Subcutaneous abdominal adipose tissue (tissue), 5 donors: ENCODE measurements around the gene ATF5.

ENCODE experiments used
- H3K27ac ChIP-seq: one replicate; pipeline ENCODE4 v1.7.0; 2013; ENCODE audit warnings: low read depth, mild to moderate bottlenecking, inconsistent platforms, low read length, moderate library complexity
- H3K27me3 ChIP-seq, 5 donors: one replicate each; pipeline ENCODE4 v1.7.0; 2013; ENCODE audit warnings: low read length in 5 of 5, inconsistent platforms in 1 of 5; ENCODE audit not compliant: control insufficient read depth in 5 of 5, insufficient read depth in 4 of 5
- H3K36me3 ChIP-seq, 5 donors: one replicate each; pipeline ENCODE4 v1.7.0; 2013; ENCODE audit warnings: low read length in 5 of 5; ENCODE audit not compliant: control insufficient read depth in 5 of 5, insufficient read depth in 5 of 5
- H3K4me1 ChIP-seq, 5 donors: one replicate each; pipeline ENCODE4 v1.7.0; 2013; ENCODE audit warnings: low read length in 5 of 5, mild to moderate bottlenecking in 3 of 5, moderate library complexity in 1 of 5; ENCODE audit not compliant: control insufficient read depth in 5 of 5, insufficient read depth in 5 of 5
- H3K4me3 ChIP-seq, 5 donors: one replicate each; pipeline ENCODE4 v1.7.0; 2013; ENCODE audit warnings: low read length in 5 of 5, low read depth in 1 of 5
- H3K9ac ChIP-seq, 5 donors: one replicate each; pipeline ENCODE4 v1.7.0; 2013; ENCODE audit warnings: low read length in 5 of 5, mild to moderate bottlenecking in 4 of 5, moderate library complexity in 3 of 5
- H3K9me3 ChIP-seq, 5 donors: one replicate each; pipeline ENCODE4 v1.7.0; 2013; ENCODE audit warnings: low read length in 5 of 5; ENCODE audit not compliant: control insufficient read depth in 5 of 5
- donor health status: healthy.
- donor health status: healthy.
- donor health status: healthy.
- donor health status: healthy.
- donor health status: healthy.

ATF5 gene

DNA sequence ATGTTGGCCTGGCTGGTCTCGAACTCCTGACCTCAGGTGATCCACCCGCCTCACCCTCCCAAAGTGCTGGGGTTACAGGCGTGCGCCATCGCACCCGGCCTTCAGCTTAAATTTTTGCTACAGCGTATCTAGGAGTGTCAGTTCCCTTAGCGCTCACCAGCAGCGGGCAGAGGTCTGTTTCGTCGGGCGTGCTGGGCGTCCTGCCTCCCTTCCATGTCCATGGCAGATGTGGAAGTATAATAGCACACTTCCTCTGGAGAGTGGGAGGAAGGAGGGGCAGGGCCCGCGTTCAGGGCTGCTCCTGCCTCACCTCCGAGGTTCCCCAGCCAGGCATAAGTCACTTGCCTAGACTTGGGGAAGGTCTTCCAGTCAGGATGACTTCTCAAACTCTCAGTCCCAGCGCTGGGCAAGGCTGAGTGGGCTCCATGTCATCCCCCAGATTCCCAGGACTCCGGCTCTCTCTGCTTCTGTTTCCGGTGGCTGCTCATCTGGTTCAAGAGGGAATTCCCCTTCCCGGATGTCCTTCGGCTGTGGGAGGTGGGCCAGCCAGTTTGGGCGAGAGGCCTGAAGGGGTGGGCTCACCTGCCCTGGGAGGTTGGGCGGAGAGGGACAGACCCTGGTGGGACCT, 41.9 kb upstream of the ATF5 start:
- H3K36me3 ChIP-seq: peaks cover 0 to 52% (median 38%) of the 10 kb centered on the region in 5 donors
- no peak overlapping the region for H3K4me3 ChIP-seq
- H3K9ac ChIP-seq: peak overlapping the region in 1 of 5 donors; percentile 43
- H3K9me3 ChIP-seq: no peaks in the 10 kb centered on the region
- peaks cover 0 to 4% (median 0%) of the 10 kb centered on the region in 5 donors for H3K27me3 ChIP-seq
- no peak overlapping the region for H3K27ac ChIP-seq
- peaks cover 0 to 18% (median 13%) of the 10 kb centered on the region in 5 donors for H3K4me1 ChIP-seq

DNA sequence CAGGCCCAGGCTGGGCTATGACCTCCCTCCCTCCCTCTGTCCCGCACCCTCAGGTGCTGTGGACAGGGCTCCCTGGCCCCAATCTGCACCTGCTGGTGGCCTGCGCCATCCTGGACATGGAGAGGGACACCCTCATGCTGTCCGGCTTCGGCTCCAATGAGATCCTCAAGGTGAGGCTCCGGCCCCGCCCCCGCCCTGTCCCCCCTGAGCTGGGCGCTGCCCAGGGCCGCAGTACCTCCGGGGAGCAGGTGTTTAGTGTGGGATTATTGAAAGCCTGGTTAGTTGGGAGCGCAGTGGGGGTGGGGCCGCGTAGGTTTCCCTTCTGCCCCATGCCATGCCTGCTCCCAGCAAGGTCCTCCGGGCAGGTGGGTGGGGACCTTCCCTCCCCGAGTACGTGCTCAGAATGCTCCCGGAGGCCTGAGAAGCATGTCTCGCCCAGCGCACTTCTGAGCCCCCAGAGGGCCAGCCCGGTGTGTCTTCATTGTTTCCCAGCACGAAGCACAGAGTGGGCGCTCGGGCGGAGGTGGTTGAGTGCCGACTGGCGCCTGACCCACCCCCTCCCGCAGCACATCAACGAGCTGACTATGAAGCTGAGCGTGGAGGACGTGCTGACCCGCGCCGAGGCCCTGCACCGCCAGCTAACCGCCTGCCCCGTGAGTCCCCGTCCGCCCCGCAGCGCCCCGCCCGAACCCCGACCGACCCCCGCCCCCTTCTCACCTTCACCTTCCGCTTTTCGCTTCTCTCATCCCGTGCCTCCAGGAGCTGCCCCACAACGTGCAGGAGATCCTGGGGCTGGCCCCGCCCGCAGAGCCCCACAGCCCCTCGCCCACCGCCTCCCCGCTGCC, 41.1 kb upstream of the ATF5 start:
- Histone ChIP-seq H3K27ac (no peak overlapping the region), H3K4me1 (peaks cover 0 to 18% (median 13%) of the 10 kb centered on the region in 5 donors), H3K4me3 (no peak overlapping the region), H3K9me3 (no peaks in the 10 kb centered on the region), H3K36me3 (peaks cover 0 to 45% (median 31%) of the 10 kb centered on the region in 5 donors), H3K27me3 (peaks cover 0 to 11% (median 4%) of the 10 kb centered on the region in 5 donors), H3K9ac (peak overlapping the region in 1 of 5 donors; percentile 43)

DNA sequence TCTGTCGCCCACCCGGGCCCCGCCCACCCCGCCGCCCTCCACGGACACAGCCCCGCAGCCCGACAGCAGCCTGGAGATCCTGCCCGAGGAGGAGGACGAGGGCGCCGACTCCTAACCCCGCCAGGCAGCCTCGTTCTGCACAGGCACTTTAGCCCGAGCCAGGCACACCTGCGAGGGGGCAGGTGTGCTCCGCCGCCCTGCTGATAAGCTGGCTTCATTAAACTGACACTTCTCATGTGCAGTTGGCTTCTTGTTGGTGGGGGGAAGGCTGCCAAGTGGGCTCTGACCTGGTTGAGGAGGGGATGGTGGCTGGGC, 40.5 kb upstream of the ATF5 start:
- peaks cover 0 to 13% (median 4%) of the 10 kb centered on the region in 5 donors for H3K27me3 ChIP-seq
- H3K4me3 ChIP-seq: no peak overlapping the region
- H3K9me3 ChIP-seq: no peaks in the 10 kb centered on the region
- H3K36me3 ChIP-seq: peaks cover 0 to 39% (median 25%) of the 10 kb centered on the region in 5 donors
- H3K9ac ChIP-seq: no peak overlapping the region
- peaks cover 0 to 18% (median 13%) of the 10 kb centered on the region in 5 donors for H3K4me1 ChIP-seq
- no peak overlapping the region for H3K27ac ChIP-seq

DNA sequence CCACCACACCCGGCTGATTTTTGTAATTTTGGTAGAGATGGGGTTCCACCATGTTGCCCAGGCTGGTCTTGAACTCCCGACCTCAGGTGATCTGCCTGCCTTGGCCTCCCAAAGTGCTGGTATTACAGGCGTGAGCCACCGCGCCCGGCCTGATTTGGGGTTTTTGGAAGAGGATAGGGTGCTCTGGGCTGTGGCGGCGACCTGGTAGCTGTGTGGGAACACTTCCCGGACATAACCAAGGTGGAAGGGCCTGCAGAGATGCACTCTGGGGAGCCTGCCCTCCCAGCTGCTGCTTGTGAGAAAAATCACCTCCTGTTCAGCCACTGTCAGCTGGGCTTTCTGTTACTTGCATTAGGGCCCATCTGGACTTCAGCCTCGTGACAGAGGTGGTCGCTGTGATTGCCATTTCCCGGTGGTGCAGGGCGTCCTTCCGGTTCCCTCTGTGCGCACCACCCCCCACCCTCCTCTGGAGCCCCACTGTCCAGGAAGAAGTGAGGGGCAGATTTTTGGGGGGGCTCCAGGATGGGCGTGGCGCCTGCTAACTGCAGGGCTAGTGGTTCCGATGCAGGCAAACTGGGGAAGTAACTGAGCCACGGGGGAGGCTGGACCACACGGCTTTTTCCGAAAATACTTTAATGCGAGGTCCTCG, 39.8 kb upstream of the ATF5 start:
- Histone ChIP-seq H3K4me1 (peaks cover 0 to 18% (median 13%) of the 10 kb centered on the region in 5 donors), H3K9ac (no peak overlapping the region), H3K36me3 (peaks cover 0 to 32% (median 18%) of the 10 kb centered on the region in 5 donors), H3K9me3 (no peaks in the 10 kb centered on the region), H3K27ac (no peak overlapping the region), H3K4me3 (peak overlapping the region in 1 of 5 donors; percentile 49), H3K27me3 (peaks cover 0 to 13% (median 4%) of the 10 kb centered on the region in 5 donors)

- Histone ChIP-seq H3K27ac (no peak overlapping the region), H3K27me3 (peaks cover 0 to 13% (median 4%) of the 10 kb centered on the region in 5 donors), H3K9me3 (no peaks in the 10 kb centered on the region), H3K36me3 (peaks cover 0 to 26% (median 12%) of the 10 kb centered on the region in 5 donors), H3K9ac (no peak overlapping the region), H3K4me3 (peak overlapping the region in 3 of 5 donors; percentile 49 to 51 (median 49)), H3K4me1 (peaks cover 0 to 18% (median 13%) of the 10 kb centered on the region in 5 donors)
Observed at GRCh38 chr19:49889687-49890348, 39.2 kb upstream of the ATF5 start.

- Histone ChIP-seq H3K27ac (no peak overlapping the region), H3K4me3 (peak overlapping the region in 3 of 5 donors; percentile 49 to 51 (median 49)), H3K27me3 (peaks cover 0 to 16% (median 4%) of the 10 kb centered on the region in 5 donors), H3K4me1 (peaks cover 0 to 26% (median 14%) of the 10 kb centered on the region in 5 donors), H3K9ac (no peak overlapping the region), H3K9me3 (no peaks in the 10 kb centered on the region), H3K36me3 (peaks cover 0 to 21% (median 6%) of the 10 kb centered on the region in 5 donors)
Observed at GRCh38 chr19:49890349-49891311, 38.4 kb upstream of the ATF5 start.

DNA sequence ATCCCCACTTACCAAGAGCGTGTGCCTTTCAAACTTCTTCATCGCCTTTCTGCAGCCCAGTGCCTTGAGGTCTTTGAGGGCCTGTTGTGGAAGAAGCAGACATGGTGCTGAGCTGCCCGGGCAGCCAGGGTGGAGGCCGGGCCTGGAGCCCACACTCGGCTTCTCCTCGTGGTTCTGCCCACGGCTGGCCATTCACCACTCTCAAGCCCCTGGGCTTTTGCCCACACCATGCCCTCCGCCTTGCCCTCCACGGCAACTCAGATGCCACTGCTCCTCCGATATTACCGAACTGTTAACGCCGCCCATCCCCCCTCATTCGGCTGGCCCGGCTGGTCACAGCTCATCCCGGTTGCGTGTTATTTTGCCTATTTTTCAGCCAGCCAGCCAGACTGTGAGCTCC, 37.6 kb upstream of the ATF5 start:
- H3K9me3 ChIP-seq: no peaks in the 10 kb centered on the region

DNA sequence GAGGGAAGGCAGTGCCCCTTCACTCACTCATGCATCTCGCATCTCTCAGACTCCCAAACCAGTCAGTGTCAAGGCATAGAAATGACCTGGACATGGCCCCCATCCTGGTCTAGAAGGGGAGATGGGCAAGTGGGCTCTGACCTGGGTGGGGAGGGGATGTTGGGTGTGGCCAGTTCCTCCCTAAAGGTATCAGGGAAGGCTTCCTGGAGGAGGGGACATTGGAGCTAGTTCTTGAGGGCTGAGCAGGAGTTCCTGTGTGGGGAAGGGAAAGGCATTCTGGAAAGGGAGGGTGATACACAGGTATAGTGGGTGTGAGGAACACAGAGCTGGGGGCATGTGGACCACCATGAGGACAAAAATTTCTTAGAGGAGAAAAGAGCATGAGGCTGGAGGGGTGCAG, 36.3 kb upstream of the ATF5 start:
- H3K9ac ChIP-seq: no peak overlapping the region
- H3K36me3 ChIP-seq: peaks cover 0 to 6% (median 3%) of the 10 kb centered on the region in 5 donors
- H3K4me1 ChIP-seq: peaks cover 0 to 36% (median 21%) of the 10 kb centered on the region in 5 donors
- H3K9me3 ChIP-seq: no peaks in the 10 kb centered on the region
- H3K27ac ChIP-seq: no peak overlapping the region
- H3K4me3 ChIP-seq: no peak overlapping the region
- peaks cover 0 to 27% (median 9%) of the 10 kb centered on the region in 5 donors for H3K27me3 ChIP-seq

More for the DNA sequence above, 37.6 kb upstream of the ATF5 start:
- peaks cover 0 to 17% (median 3%) of the 10 kb centered on the region in 5 donors for H3K36me3 ChIP-seq
- H3K4me3 ChIP-seq: no peak overlapping the region
- H3K9ac ChIP-seq: no peak overlapping the region
- H3K27me3 ChIP-seq: peaks cover 0 to 18% (median 4%) of the 10 kb centered on the region in 5 donors
- no peak overlapping the region for H3K27ac ChIP-seq
- peaks cover 0 to 33% (median 16%) of the 10 kb centered on the region in 5 donors for H3K4me1 ChIP-seq
